Vagina (tissue), 2 donors: ENCODE data around the gene SRM. TPM values are rescaled to one million over a fixed set of nuclear protein-coding genes. Genes with fewer than 3 reads are reported as not detected.

Experiments
- DNase-seq, 2 donors: peaks; one replicate each; pipeline ENCODE4 v3.0.0-alpha.2; 2017; ENCODE audit errors: extremely low spot score in 2 of 2
- H3K27ac ChIP-seq: fragments of 200-600 bp; sonication (generic); one replicate; pipeline ENCODE4 v1.5.1; 2019
- H3K27me3 ChIP-seq: fragments of 200-600 bp; sonication (generic); one replicate; pipeline ENCODE4 v1.5.1; 2019
- H3K36me3 ChIP-seq, 2 donors: fragments of 200-600 bp; sonication (generic); one replicate each; pipeline ENCODE4 v1.5.1; 2017 to 2019
- H3K4me1 ChIP-seq: fragments of 200-600 bp; sonication (generic); one replicate; pipeline ENCODE4 v1.5.1; 2019
- H3K4me3 ChIP-seq, 2 donors: fragments of 200-600 bp; sonication (generic); 1 replicate in 1 of 2; 2 replicates in 1 of 2; pipeline ENCODE4 v1.5.1; 2016 to 2019
- H3K9me3 ChIP-seq: fragments of 200-600 bp; sonication (generic); one replicate; pipeline ENCODE4 v1.5.1; 2019
- POLR2A ChIP-seq, 2 donors: fragments of 450-650 bp; IDR thresholded peaks; one replicate each; pipeline ENCODE4 v1.6.1; 2017; ENCODE audit warnings: antibody characterized with exemption in 2 of 2, mild to moderate bottlenecking in 2 of 2, moderate library complexity in 2 of 2
- POLR2AphosphoS5 ChIP-seq, 2 donors: sonication (generic); formaldehyde crosslinking; IDR thresholded peaks; one replicate each; pipeline ENCODE4 v1.9.0; 2017; ENCODE audit warnings: antibody characterized with exemption in 2 of 2, mild to moderate bottlenecking in 2 of 2, low read depth in 1 of 2; ENCODE audit not compliant: insufficient read depth in 1 of 2
- intact Hi-C: fragments of 100-400 bp; cut with DNase I; formaldehyde crosslinking; loops from one replicate; pipeline ENCODE4 v1.15.1; 2023
- total RNA-seq: library from RNA; depleted of rRNA; stranded (reverse); fragments of >200 nt; gene quantifications from one replicate; pipeline ENCODE4 v1.2.3, GENCODE V29; 2016
- TF ChIP-seq, protein P1 (sequence below), 3 experiments: fragments of 450-650 bp in 2 of 3; fragments of 200-600 bp in 1 of 3; sonication (generic) in 1 of 3; IDR thresholded peaks; one replicate each; pipeline ENCODE4 v1.5.1; 2017 to 2019; ENCODE audit warnings: antibody characterized with exemption in 3 of 3, mild to moderate bottlenecking in 2 of 3, moderate library complexity in 2 of 3

Gene SRM
- total RNA-seq, 1 donor from 2014 or later = 68.0 TPM

DNA sequence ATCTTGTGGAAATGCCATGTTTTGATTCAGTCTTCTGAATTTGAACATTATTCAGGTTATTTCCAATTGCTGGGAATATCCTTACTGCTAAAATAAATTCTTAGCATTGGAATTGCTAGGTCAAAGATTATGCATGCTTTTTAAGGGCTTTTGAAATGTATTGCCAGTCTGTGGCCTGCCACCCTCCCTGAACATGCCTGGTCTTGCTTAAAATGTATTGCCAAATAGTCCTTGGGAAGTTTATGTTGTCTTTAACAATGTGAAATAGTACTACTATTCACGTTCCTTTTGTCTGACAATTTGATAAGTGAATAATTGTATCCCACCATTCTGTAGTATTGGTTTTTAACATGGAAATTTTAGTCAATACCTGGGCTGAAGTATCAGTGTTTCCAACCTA is 33.8 kb downstream of the SRM start:
- Histone ChIP-seq H3K36me3 (peaks cover 0 to 58% of the 10 kb centered on the region in 2 donors), H3K27me3 (no peaks in the 10 kb centered on the region), H3K4me3 (no peak overlapping the region), H3K9me3 (no peaks in the 10 kb centered on the region), H3K4me1 (no peaks in the 10 kb centered on the region), H3K27ac (no peak overlapping the region)
- TF ChIP-seq POLR2AphosphoS5 (IDR thresholded peaks at IDR 0.05; ENCODE audit: insufficient read depth in 1 of 2, low read depth in 1 of 2) (no peak), POLR2A (IDR thresholded peaks at IDR 0.05) (no peak)
- TF ChIP-seq, protein P1, sequence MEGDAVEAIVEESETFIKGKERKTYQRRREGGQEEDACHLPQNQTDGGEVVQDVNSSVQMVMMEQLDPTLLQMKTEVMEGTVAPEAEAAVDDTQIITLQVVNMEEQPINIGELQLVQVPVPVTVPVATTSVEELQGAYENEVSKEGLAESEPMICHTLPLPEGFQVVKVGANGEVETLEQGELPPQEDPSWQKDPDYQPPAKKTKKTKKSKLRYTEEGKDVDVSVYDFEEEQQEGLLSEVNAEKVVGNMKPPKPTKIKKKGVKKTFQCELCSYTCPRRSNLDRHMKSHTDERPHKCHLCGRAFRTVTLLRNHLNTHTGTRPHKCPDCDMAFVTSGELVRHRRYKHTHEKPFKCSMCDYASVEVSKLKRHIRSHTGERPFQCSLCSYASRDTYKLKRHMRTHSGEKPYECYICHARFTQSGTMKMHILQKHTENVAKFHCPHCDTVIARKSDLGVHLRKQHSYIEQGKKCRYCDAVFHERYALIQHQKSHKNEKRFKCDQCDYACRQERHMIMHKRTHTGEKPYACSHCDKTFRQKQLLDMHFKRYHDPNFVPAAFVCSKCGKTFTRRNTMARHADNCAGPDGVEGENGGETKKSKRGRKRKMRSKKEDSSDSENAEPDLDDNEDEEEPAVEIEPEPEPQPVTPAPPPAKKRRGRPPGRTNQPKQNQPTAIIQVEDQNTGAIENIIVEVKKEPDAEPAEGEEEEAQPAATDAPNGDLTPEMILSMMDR (IDR thresholded peaks at IDR 0.05) = no peak
- no peak for DNase-seq
- intact Hi-C loops = no loop called here

DNA sequence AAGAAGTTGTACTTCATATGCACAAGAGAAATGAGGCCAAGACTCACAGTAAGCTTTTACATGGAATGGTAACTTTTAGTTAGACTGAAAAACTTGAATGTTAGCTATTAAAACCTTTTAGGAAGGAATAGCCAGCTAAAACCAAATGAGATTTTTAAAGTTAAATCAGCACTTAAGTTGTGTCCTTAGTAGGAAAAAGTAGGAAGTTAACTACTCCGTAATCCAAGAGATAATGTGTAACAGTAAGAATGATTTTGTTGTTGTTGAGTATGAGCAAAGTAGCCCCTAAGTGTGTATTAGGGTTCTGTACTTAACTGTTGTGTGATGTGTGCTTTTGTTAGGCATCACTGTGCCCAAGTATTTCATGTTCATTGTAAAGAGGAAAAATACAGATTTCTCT is 34.2 kb downstream of the SRM start:
- Histone ChIP-seq H3K36me3 (peaks cover 0 to 62% of the 10 kb centered on the region in 2 donors), H3K27me3 (no peaks in the 10 kb centered on the region), H3K9me3 (no peaks in the 10 kb centered on the region), H3K4me3 (no peak overlapping the region), H3K4me1 (no peaks in the 10 kb centered on the region), H3K27ac (no peak overlapping the region)
- DNase-seq = no peak
- TF ChIP-seq POLR2AphosphoS5 (IDR thresholded peaks at IDR 0.05; ENCODE audit: insufficient read depth in 1 of 2, low read depth in 1 of 2) (no peak), POLR2A (IDR thresholded peaks at IDR 0.05) (no peak)
- TF ChIP-seq, protein P1 (IDR thresholded peaks at IDR 0.05) = no peak
- intact Hi-C loops = no loop called here

DNA sequence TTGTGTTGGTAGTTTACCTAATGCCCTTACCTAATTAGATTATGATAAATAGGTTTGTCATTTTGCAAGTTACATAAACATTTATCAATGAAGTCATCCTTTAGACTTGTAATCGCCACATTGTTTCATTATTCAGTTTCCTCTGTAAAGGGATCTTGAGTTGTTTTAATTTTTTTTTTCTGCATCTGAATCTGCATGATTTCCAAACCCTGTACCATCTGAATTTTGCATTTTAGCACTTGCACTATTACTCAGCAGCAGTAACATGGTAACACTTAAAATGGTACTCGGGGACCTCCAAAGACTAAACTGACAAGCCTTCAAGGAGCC is 35.0 kb downstream of the SRM start:
- Histone ChIP-seq H3K4me3 (no peak overlapping the region), H3K27ac (no peak overlapping the region), H3K9me3 (no peaks in the 10 kb centered on the region), H3K4me1 (no peaks in the 10 kb centered on the region), H3K36me3 (peaks cover 0 to 64% of the 10 kb centered on the region in 2 donors), H3K27me3 (no peaks in the 10 kb centered on the region)
- no peak for DNase-seq
- intact Hi-C loops = no loop called here
- TF ChIP-seq POLR2AphosphoS5 (IDR thresholded peaks at IDR 0.05; ENCODE audit: insufficient read depth in 1 of 2, low read depth in 1 of 2) (no peak), POLR2A (IDR thresholded peaks at IDR 0.05) (no peak)
- TF ChIP-seq, protein P1 (IDR thresholded peaks at IDR 0.05) = no peak

DNA sequence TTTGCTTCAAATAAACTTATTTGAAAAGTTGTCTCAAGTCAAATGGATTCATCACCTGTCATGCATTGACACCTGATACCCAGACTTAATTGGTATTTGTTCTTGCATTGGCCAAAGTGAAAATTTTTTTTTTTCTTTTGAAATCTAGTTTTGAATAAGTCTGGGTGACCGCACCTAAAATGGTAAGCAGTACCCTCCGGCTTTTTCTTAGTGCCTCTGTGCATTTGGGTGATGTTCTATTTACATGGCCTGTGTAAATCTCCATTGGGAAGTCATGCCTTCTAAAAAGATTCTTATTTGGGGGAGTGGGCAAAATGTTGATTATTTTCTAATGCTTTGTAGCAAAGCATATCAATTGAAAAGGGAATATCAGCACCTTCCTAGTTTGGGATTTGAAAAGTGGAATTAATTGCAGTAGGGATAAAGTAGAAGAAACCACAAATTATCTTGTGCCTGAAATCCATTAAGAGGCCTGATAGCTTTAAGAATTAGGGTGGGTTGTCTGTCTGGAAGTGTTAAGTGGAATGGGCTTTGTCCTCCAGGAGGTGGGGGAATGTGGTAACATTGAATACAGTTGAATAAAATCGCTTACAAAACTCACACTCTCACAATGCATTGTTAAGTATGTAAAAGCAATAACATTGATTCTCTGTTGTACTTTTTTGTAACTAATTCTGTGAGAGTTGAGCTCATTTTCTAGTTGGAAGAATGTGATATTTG is 35.5 kb downstream of the SRM start:
- TF ChIP-seq, protein P1 (IDR thresholded peaks at IDR 0.05) = no peak
- TF ChIP-seq POLR2AphosphoS5 (IDR thresholded peaks at IDR 0.05; ENCODE audit: insufficient read depth in 1 of 2, low read depth in 1 of 2) = no peak
- Histone ChIP-seq H3K4me1 (no peaks in the 10 kb centered on the region), H3K27ac (no peak overlapping the region), H3K9me3 (no peaks in the 10 kb centered on the region), H3K4me3 (no peak overlapping the region), H3K36me3 (peaks cover 0 to 69% of the 10 kb centered on the region in 2 donors), H3K27me3 (no peaks in the 10 kb centered on the region)
- DNase-seq = no peak
- intact Hi-C loops = no loop called here

DNA sequence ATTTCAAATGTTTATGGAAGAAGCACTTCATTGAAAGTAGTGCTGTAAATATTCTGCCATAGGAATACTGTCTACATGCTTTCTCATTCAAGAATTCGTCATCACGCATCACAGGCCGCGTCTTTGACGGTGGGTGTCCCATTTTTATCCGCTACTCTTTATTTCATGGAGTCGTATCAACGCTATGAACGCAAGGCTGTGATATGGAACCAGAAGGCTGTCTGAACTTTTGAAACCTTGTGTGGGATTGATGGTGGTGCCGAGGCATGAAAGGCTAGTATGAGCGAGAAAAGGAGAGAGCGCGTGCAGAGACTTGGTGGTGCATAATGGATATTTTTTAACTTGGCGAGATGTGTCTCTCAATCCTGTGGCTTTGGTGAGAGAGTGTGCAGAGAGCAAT is 36.6 kb downstream of the SRM start:
- peaks cover 3 to 80% of the 10 kb centered on the region in 2 donors for H3K36me3 ChIP-seq

More for the DNA sequence above, 36.6 kb downstream of the SRM start:
- H3K4me3 ChIP-seq = no peak overlapping the region
- no peaks in the 10 kb centered on the region for H3K27me3 ChIP-seq
- DNase-seq = no peak
- H3K27ac ChIP-seq = no peak overlapping the region
- TF ChIP-seq, protein P1 (IDR thresholded peaks at IDR 0.05) = no peak
- TF ChIP-seq POLR2AphosphoS5 (IDR thresholded peaks at IDR 0.05; ENCODE audit: insufficient read depth in 1 of 2, low read depth in 1 of 2) = no peak
- TF ChIP-seq POLR2A (IDR thresholded peaks at IDR 0.05) = no peak
- H3K9me3 ChIP-seq = no peaks in the 10 kb centered on the region
- no peaks in the 10 kb centered on the region for H3K4me1 ChIP-seq
- intact Hi-C loops = no loop called here
